ENCODE data around the gene ODAD2. TPM values are rescaled to one million over a fixed set of nuclear protein-coding genes. Genes with fewer than 3 reads are reported as not detected.
"Not testable (repeated sequence)": the region's sequence is repeated elsewhere in the genome, so short reads cannot be mapped to it uniquely, and the experiment has no call there.

The ODAD2 gene
- total and polyA plus RNA-seq, 2 donors (not counting 3 experiments of a cell fraction or from before 2014, with no cell fraction given), result 1.1 to 4.4 TPM

GRCh38 chr10:27995311-27995710 is 3.6 kb downstream of the ODAD2 start:
- H3K27ac ChIP-seq (ENCODE audit: insufficient read depth, low read depth, low read length), result no peak overlapping the region
- peaks cover 6% of the 10 kb centered on the region for H3K4me1 ChIP-seq (ENCODE audit: control insufficient read depth, extremely low read depth, insufficient read depth, low read length)
- no peak for FAIRE-seq
- TF ChIP-seq EZH2 (IDR thresholded peaks at IDR 0.05; ENCODE audit: borderline replicate concordance, low read depth, low read length, severe bottlenecking) (no peak), MYC (IDR thresholded peaks at IDR 0.05; ENCODE audit: low read depth, low read length) (no peak), MAX (IDR thresholded peaks at IDR 0.05; ENCODE audit: insufficient read depth, insufficient read length) (no peak), CTCF (IDR thresholded peaks at IDR 0.05; ENCODE audit: extremely low read depth in 1 of 2, insufficient read depth in 1 of 2, low read depth in 1 of 2, low read length in 2 of 2) (no peak), POLR2A (IDR thresholded peaks at IDR 0.05; ENCODE audit: low read depth, low read length) (no peak), JUN (IDR thresholded peaks at IDR 0.05; ENCODE audit: borderline replicate concordance, insufficient read depth, insufficient read length, low read depth) (no peak), GATA2 (IDR thresholded peaks at IDR 0.05; ENCODE audit: insufficient read depth, insufficient read length, low read depth, low read length) (no peak), FOS (IDR thresholded peaks at IDR 0.05; ENCODE audit: borderline replicate concordance, insufficient read depth, low read length) (no peak), POLR2AphosphoS5 (IDR thresholded peaks at IDR 0.05; ENCODE audit: insufficient read depth, low read depth, low read length) (no peak)
- H4K20me1 ChIP-seq (replicated peaks; ENCODE audit: control insufficient read depth, extremely low read depth, insufficient read depth, low read length), result no peaks in the 10 kb centered on the region
- intact Hi-C loops (cut with micrococcal nuclease) (loop anchor here (5.0 kb wide), 2 partner anchors 142 to 253 kb away; no protein-coding TSS in a partner anchor), dilution Hi-C loops (cut with MboI; ENCODE audit: extremely low pct_ligation_motif_present, low sequenced_read_pairs) (no loop called here)
- no peak overlapping the region for H3K4me3 ChIP-seq (replicated peaks in 1 of 3; ENCODE audit: insufficient read depth in 1 of 3, low read depth in 1 of 3, low read length in 3 of 3)
- no peaks in the 10 kb centered on the region for H3K36me3 ChIP-seq (ENCODE audit: control insufficient read depth in 2 of 2, extremely low read depth in 1 of 2, insufficient read depth in 2 of 2, low read length in 2 of 2)
- H3K4me2 ChIP-seq (ENCODE audit: insufficient read depth, low read length), result no peak overlapping the region
- no peak for DNase-seq (ENCODE audit: low read depth, low spot score)
- CTCF ChIA-PET, result no interaction called here
- no peaks in the 10 kb centered on the region for H3K9me3 ChIP-seq (replicated peaks; ENCODE audit: control insufficient read depth, insufficient read depth, low read length)
- H2AFZ ChIP-seq (ENCODE audit: low read depth, low read length), result no peak overlapping the region
- no peaks in the 10 kb centered on the region for H3K27me3 ChIP-seq (ENCODE audit: control insufficient read depth in 2 of 2, insufficient read depth in 2 of 2, low read length in 2 of 2)
- no peaks in the 10 kb centered on the region for H3K9me1 ChIP-seq (replicated peaks; ENCODE audit: control insufficient read depth, extremely low read depth, insufficient read depth, low read length)
- H3K79me2 ChIP-seq (ENCODE audit: control insufficient read depth, insufficient read depth, low read length), result no peaks in the 10 kb centered on the region
- no peak overlapping the region for H3K9ac ChIP-seq (replicated peaks; ENCODE audit: extremely low read depth, insufficient read depth, low read length)
- no TSS peak for BruUV-seq (replicated peaks)
- POLR2A ChIA-PET, result no interaction called here

GRCh38 chr10:27989357-27989756 is 9.5 kb downstream of the ODAD2 start:
- H3K4me2 ChIP-seq (ENCODE audit: insufficient read depth, low read length); H3K79me2 ChIP-seq (ENCODE audit: control insufficient read depth, insufficient read depth, low read length); DNase-seq (ENCODE audit: low read depth, low spot score); H3K9me1 ChIP-seq (replicated peaks; ENCODE audit: control insufficient read depth, extremely low read depth, insufficient read depth, low read length); H3K4me1 ChIP-seq (ENCODE audit: control insufficient read depth, extremely low read depth, insufficient read depth, low read length); POLR2A ChIA-PET; H3K27me3 ChIP-seq (ENCODE audit: control insufficient read depth in 2 of 2, insufficient read depth in 2 of 2, low read length in 2 of 2); H2AFZ ChIP-seq (ENCODE audit: low read depth, low read length); intact Hi-C loops (cut with micrococcal nuclease); FAIRE-seq; H3K27ac ChIP-seq (ENCODE audit: insufficient read depth, low read depth, low read length); H3K9ac ChIP-seq (replicated peaks; ENCODE audit: extremely low read depth, insufficient read depth, low read length); CTCF ChIA-PET; H3K9me3 ChIP-seq (replicated peaks; ENCODE audit: control insufficient read depth, insufficient read depth, low read length); H3K4me3 ChIP-seq (replicated peaks in 1 of 3; ENCODE audit: insufficient read depth in 1 of 3, low read depth in 1 of 3, low read length in 3 of 3); dilution Hi-C loops (cut with MboI; ENCODE audit: extremely low pct_ligation_motif_present, low sequenced_read_pairs); BruUV-seq (replicated peaks); H4K20me1 ChIP-seq (replicated peaks; ENCODE audit: control insufficient read depth, extremely low read depth, insufficient read depth, low read length); H3K36me3 ChIP-seq (ENCODE audit: control insufficient read depth in 2 of 2, extremely low read depth in 1 of 2, insufficient read depth in 2 of 2, low read length in 2 of 2): not testable (repeated sequence)
